UCSD-AML1 (cell line): ENCODE results near the gene ARID1B.

Source experiments
- DNase-seq: peaks from one replicate; lab custom pipeline; 2025; ENCODE audit not compliant: unreplicated experiment; lab: John Stamatoyannopoulos, UW

ARID1B gene

GRCh38 chr6:157013649-157014304 lies 236.6 kb downstream of the ARID1B start:
- no peak for DNase-seq

DNA sequence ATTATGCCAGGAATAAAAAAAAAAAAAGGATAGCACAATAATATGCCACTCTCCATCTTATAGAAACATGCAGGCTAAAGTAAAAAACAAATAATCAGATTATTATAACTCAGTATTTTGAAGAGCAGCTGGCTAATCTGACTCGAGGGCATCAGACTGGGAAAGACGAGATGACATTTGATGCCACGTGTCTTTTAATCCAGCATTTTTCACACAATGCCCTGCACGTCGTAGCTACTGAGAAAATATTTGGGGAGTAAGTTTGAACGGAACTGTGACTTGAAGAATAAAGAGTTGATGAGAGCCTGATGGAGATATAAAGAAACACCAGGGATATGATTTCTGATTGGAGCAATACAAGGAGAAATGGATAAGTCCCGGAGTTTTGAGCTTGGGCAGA lies 237.7 kb downstream of the ARID1B start:
- DNase-seq: no peak

- no peak for DNase-seq
Observed at GRCh38 chr6:157017022-157017421, 239.8 kb downstream of the ARID1B start.

GRCh38 chr6:157017861-157018260 lies 240.7 kb downstream of the ARID1B start:
- DNase-seq: no peak

DNA sequence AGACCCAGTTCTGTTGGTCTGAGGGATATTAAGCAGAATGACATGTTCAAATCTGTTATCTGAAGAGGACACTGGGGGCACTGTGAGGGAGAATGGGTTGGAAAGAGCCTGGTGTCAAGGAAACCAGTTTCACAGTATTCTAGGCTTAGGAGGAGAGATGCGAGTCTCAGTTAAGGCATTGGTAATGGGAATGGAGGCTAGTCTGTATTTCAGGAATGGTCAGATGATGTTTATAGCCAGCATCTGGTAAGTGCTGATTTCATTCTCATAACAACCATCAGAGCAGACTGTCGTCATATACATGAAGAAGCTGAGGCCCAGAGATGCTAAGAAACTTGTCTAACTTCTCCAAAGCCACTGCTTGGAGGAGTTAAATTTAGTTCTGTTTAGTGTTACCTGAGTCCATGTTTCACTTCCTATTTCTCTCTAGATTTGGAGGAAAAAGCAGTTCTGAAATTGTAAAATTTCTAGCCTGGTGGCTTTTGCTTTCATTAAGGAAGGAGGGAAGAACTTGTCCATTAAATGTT lies 242.0 kb downstream of the ARID1B start:
- no peak for DNase-seq

GRCh38 chr6:157019733-157020132 lies 242.6 kb downstream of the ARID1B start:
- DNase-seq: no peak

DNA sequence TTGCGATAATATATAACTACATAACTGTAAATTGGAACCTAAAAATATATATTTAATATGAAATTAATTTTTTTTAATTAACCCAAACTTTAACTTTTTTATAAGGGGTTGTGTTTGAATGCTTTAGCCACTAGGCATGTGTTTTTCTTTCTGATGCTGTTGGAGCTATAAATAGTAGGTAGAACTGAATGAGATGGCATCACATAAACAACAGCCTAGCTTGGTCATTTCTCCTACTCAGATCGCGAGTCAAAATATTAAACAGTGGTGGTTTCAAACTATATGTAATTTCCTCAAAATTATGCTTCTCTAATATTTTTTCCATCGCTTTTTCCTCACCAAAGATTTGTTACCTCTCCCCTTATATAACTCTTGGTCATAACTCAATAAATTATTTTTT lies 243.2 kb downstream of the ARID1B start:
- DNase-seq: no peak

GRCh38 chr6:157020881-157021343 lies 243.7 kb downstream of the ARID1B start:
- peak; percentile 78 for DNase-seq

DNA sequence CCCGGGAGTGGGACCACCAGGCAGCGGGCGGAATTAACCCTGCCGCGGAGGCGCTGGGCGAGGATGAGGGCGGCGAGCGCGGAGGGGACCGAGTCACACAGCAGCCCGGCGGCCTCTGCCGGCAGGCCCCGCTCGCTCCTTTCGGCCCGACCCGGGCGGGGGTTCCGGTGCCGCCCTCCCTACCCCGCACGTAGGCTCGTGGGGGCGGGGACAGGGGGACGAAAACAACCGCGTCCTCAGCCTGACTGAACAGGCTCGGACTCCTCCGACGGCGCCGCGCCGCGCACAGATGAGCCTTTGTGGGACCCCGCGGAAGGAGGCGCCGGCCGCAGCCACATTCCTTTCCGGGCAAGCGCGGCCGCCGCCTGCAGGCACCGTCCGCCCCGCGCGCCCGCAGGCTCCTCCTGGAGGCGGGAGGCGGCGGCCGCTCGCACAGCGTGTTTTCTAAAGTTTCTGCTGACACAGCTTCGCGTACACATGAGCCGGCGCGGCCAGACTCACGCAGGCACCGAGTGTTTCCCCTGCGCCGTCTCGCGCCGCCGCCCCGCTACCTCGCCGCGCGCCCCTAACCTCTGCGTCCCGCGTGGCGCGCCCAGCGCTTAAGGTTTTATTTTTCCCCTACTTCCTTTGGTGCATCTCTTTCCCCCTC lies 244.3 kb downstream of the ARID1B start:
- peak; percentile 91 for DNase-seq

GRCh38 chr6:157021993-157022740 lies 245.0 kb downstream of the ARID1B start:
- DNase-seq: peak; percentile 86

GRCh38 chr6:157023958-157024357 lies 246.8 kb downstream of the ARID1B start:
- no peak for DNase-seq

- DNase-seq: no peak
Observed at GRCh38 chr6:157024745-157025144, 247.6 kb downstream of the ARID1B start.

- DNase-seq: no peak
Observed at GRCh38 chr6:157025437-157025836, 248.3 kb downstream of the ARID1B start.

GRCh38 chr6:157029980-157030690 lies 253.0 kb downstream of the ARID1B start:
- DNase-seq: no peak

GRCh38 chr6:157030755-157031154 lies 253.6 kb downstream of the ARID1B start:
- DNase-seq: no peak

GRCh38 chr6:157032923-157033322 lies 255.7 kb downstream of the ARID1B start:
- DNase-seq: no peak

- DNase-seq: no peak
Observed at GRCh38 chr6:157033428-157034140, 256.4 kb downstream of the ARID1B start.

GRCh38 chr6:157034436-157035230 lies 257.5 kb downstream of the ARID1B start:
- DNase-seq: no peak

GRCh38 chr6:157035546-157035945 lies 258.4 kb downstream of the ARID1B start:
- DNase-seq: no peak

DNA sequence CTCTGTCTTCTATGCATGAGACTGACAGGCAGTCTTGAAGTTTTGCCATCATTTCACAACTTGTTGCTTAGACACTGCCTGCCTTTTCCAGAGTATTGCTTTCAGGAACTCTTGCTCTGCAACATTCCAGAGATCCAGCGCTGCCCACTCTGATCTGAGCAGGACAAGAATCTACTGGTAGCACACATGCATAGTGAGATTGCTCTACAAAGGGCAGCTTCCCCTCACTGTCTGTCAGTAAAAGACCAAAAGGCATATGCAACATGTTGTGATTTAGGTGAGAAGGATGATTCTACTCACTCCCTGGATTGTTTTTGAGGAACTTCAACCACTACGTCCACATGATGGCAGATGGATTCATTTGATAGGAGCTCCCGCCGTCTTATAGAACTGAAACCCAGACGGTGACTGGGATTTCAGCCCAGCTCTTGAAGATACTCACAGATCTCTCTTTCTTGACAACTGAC lies 259.1 kb downstream of the ARID1B start:
- no peak for DNase-seq
